Stimulated activated CD4-positive, alpha-beta T cell treated with anti-CD3 and anti-CD28 coated beads, TNF-alpha, amount 100 ng/mL, for 1 hour (primary cell): ENCODE results near the gene CNNM2.
"Not testable (repeated sequence)": the region's sequence is repeated elsewhere in the genome, so short reads cannot be mapped to it uniquely, and the experiment has no call there.

Experiments
- DNase-seq, 3 donors: peaks; one replicate each; pipeline ENCODE4 v3.0.0-alpha.2; 2020; ENCODE audit warnings: low read depth in 3 of 3, low spot score in 1 of 3

CNNM2 gene

GRCh38 chr10:102923601-102924000 lies 5.5 kb downstream of the CNNM2 start:
- DNase-seq: no peak

GRCh38 chr10:102926842-102927241 lies 8.7 kb downstream of the CNNM2 start:
- no peak for DNase-seq

GRCh38 chr10:102927311-102928010 lies 9.4 kb downstream of the CNNM2 start:
- DNase-seq: no peak

- not testable (repeated sequence) for DNase-seq
Measured at GRCh38 chr10:102928442-102928841, 10.3 kb downstream of the CNNM2 start.

- DNase-seq: no peak
Measured at GRCh38 chr10:102930720-102931119, 12.6 kb downstream of the CNNM2 start.

- DNase-seq: no peak
Measured at GRCh38 chr10:102931643-102932042, 13.5 kb downstream of the CNNM2 start.

- DNase-seq: no peak
Measured at GRCh38 chr10:102935505-102935904, 17.4 kb downstream of the CNNM2 start.

- DNase-seq: no peak
Measured at GRCh38 chr10:102935939-102936605, 18.0 kb downstream of the CNNM2 start.

GRCh38 chr10:102941401-102941800 lies 23.3 kb downstream of the CNNM2 start:
- DNase-seq: no peak

- no peak for DNase-seq
Measured at GRCh38 chr10:102945449-102945848, 27.4 kb downstream of the CNNM2 start.

GRCh38 chr10:102945962-102946361 lies 27.9 kb downstream of the CNNM2 start:
- no peak for DNase-seq

- no peak for DNase-seq
Measured at GRCh38 chr10:102946992-102947391, 28.9 kb downstream of the CNNM2 start.

GRCh38 chr10:102948176-102948575 lies 30.1 kb downstream of the CNNM2 start:
- DNase-seq: no peak

- DNase-seq: no peak
Measured at GRCh38 chr10:102948786-102949185, 30.7 kb downstream of the CNNM2 start.

- no peak for DNase-seq
Measured at GRCh38 chr10:102949916-102950315, 31.8 kb downstream of the CNNM2 start.

- no peak for DNase-seq
Measured at GRCh38 chr10:102951316-102951715, 33.2 kb downstream of the CNNM2 start.

- no peak for DNase-seq
Measured at GRCh38 chr10:102959360-102959759, 41.3 kb downstream of the CNNM2 start.

GRCh38 chr10:102960157-102960556 lies 42.1 kb downstream of the CNNM2 start:
- DNase-seq: no peak

GRCh38 chr10:102962267-102962666 lies 44.2 kb downstream of the CNNM2 start:
- DNase-seq: no peak

GRCh38 chr10:102962951-102963755 lies 45.1 kb downstream of the CNNM2 start:
- no peak for DNase-seq

- no peak for DNase-seq
Measured at GRCh38 chr10:102963756-102964025, 45.6 kb downstream of the CNNM2 start.

GRCh38 chr10:102964064-102964463 lies 46.0 kb downstream of the CNNM2 start:
- not testable (repeated sequence) for DNase-seq
